Mammary epithelial cell (primary cell): ENCODE results near the gene URI1.

Experiments
- EZH2 ChIP-seq: IDR thresholded peaks from 2 replicates; pipeline ENCODE4 v1.6.1; 2012; ENCODE audit warnings: low read length, inconsistent platforms, borderline replicate concordance
- TF ChIP-seq, protein P1 (sequence below), 2 donors: IDR thresholded peaks in 1 of 2; conservative IDR thresholded peaks in 1 of 2; 2 replicates each; pipeline ENCODE4 v1.5.1; 2011 to 2012; ENCODE audit warnings: inconsistent platforms in 2 of 2, low read length in 2 of 2, mild to moderate bottlenecking in 2 of 2, control low read depth in 1 of 2, low read depth in 1 of 2; ENCODE audit not compliant: insufficient read depth in 1 of 2; ENCODE audit errors: extremely low read depth in 1 of 2

DNA sequence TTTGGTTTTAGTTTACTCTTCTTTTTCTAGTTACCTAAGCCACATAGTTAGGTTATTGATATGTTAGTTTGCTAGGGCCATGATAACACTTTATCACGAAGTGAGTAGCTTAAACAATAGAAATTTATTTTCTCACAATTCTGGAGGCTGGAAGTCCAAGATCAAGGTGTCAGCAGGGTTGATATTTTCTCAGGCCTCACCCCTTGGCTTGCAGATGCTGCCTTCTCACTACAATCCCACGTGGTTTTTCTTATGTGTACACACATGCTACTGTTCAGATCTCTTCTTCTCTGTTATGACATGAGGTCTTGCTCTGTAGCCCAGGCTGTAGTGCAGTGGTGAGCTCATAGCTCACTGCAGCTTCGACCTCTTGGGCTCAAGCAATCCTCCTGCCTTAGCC, 7.8 kb upstream of the URI1 start:
- TF ChIP-seq, protein P1, sequence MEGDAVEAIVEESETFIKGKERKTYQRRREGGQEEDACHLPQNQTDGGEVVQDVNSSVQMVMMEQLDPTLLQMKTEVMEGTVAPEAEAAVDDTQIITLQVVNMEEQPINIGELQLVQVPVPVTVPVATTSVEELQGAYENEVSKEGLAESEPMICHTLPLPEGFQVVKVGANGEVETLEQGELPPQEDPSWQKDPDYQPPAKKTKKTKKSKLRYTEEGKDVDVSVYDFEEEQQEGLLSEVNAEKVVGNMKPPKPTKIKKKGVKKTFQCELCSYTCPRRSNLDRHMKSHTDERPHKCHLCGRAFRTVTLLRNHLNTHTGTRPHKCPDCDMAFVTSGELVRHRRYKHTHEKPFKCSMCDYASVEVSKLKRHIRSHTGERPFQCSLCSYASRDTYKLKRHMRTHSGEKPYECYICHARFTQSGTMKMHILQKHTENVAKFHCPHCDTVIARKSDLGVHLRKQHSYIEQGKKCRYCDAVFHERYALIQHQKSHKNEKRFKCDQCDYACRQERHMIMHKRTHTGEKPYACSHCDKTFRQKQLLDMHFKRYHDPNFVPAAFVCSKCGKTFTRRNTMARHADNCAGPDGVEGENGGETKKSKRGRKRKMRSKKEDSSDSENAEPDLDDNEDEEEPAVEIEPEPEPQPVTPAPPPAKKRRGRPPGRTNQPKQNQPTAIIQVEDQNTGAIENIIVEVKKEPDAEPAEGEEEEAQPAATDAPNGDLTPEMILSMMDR (conservative IDR thresholded peaks at IDR 0.05 in 1 of 2, IDR thresholded peaks at IDR 0.05 in 1 of 2; ENCODE audit: extremely low read depth in 1 of 2, insufficient read depth in 1 of 2, low read depth in 1 of 2, low read length in 2 of 2), result no peak
- no peak for TF ChIP-seq EZH2
